Hepatocyte (in vitro differentiated cells): ENCODE data around the gene TP53I11. TPM values are rescaled to one million over a fixed set of nuclear protein-coding genes. Genes with fewer than 3 reads are reported as not detected.

Experiments
- DNase-seq: peaks from one replicate; pipeline ENCODE4 v3.0.0-alpha.2; 2016; ENCODE audit warnings: low spot score
- H2AFZ ChIP-seq: fragments of 200-600 bp; sonication (generic); 2 replicates; pipeline ENCODE4 v1.6.0; 2016; ENCODE audit warnings: antibody characterized with exemption, mild to moderate bottlenecking
- H3K27ac ChIP-seq: fragments of 200-600 bp; sonication (generic); 2 replicates; pipeline ENCODE4 v1.5.1; 2016; ENCODE audit warnings: mild to moderate bottlenecking
- H3K27me3 ChIP-seq: fragments of 200-600 bp; sonication (generic); 2 replicates; pipeline ENCODE4 v1.6.1; 2016
- H3K36me3 ChIP-seq: fragments of 200-600 bp; sonication (generic); replicated peaks from 2 replicates; pipeline ENCODE4 v1.5.1; 2016; ENCODE audit warnings: low read depth; ENCODE audit not compliant: insufficient read depth
- H3K4me1 ChIP-seq: fragments of 200-600 bp; sonication (generic); 2 replicates; pipeline ENCODE4 v1.5.1; 2016; ENCODE audit warnings: mild to moderate bottlenecking, moderate library complexity; ENCODE audit not compliant: insufficient read depth
- H3K4me2 ChIP-seq: fragments of 200-600 bp; sonication (generic); 2 replicates; pipeline ENCODE4 v1.6.0; 2016
- H3K4me3 ChIP-seq: fragments of 200-600 bp; sonication (generic); 2 replicates; pipeline ENCODE4 v1.5.1; 2016; ENCODE audit warnings: mild to moderate bottlenecking
- H3K79me2 ChIP-seq: fragments of 200-600 bp; sonication (generic); 2 replicates; pipeline ENCODE4 v1.6.0; 2017; ENCODE audit warnings: mild to moderate bottlenecking
- H3K9me2 ChIP-seq: fragments of 200-600 bp; sonication (generic); replicated peaks from 2 replicates; pipeline ENCODE4 v1.6.0; 2017; ENCODE audit warnings: mild to moderate bottlenecking; ENCODE audit not compliant: insufficient read depth
- H3K9me3 ChIP-seq: fragments of 200-600 bp; sonication (generic); 2 replicates; pipeline ENCODE4 v1.5.1; 2016; ENCODE audit warnings: low read depth, mild to moderate bottlenecking
- H4K20me1 ChIP-seq: fragments of 200-600 bp; sonication (generic); 2 replicates; pipeline ENCODE4 v1.6.0; 2016; ENCODE audit warnings: mild to moderate bottlenecking; ENCODE audit not compliant: insufficient read depth, poor library complexity, severe bottlenecking
- CTCF ChIP-seq: fragments of 200-600 bp; sonication (generic); IDR thresholded peaks from 2 replicates; pipeline ENCODE4 v1.5.1; 2016; ENCODE audit warnings: antibody characterized with exemption, mild to moderate bottlenecking; ENCODE audit not compliant: poor library complexity
- EZH2 ChIP-seq: fragments of 200-600 bp; sonication (generic); IDR thresholded peaks from 2 replicates; pipeline ENCODE4 v1.6.1; 2016; ENCODE audit warnings: antibody characterized with exemption, mild to moderate bottlenecking, borderline replicate concordance
- EZH2phosphoT487 ChIP-seq: fragments of 200-600 bp; sonication (generic); IDR thresholded peaks from one replicate; pipeline ENCODE4 v1.6.1; 2018; ENCODE audit warnings: antibody characterized with exemption, mild to moderate bottlenecking, low read depth, moderate library complexity; ENCODE audit not compliant: unreplicated experiment, severe bottlenecking
- WGBS: methylation state at CpG from one replicate; pipeline ENCODE4 v1.1.6; 2016; ENCODE audit warnings: low lambda C conversion rate; ENCODE audit errors: missing lambda C conversion rate; 5-methylcytosine and 5-hydroxymethylcytosine counted together
- polyA plus RNA-seq: library from polyadenylated mRNA; unstranded; fragments of >200 nt; fragmentation: Nextera tagmentation; extraction: Ambion mirVana; gene quantifications from 2 replicates; pipeline ENCODE4 v1.2.1, GENCODE V29; 2016
- total RNA-seq: library from RNA; depleted of rRNA; stranded (reverse); fragments of >200 nt; gene quantifications from 2 replicates; pipeline ENCODE4 v1.2.3, GENCODE V29; 2014

The TP53I11 gene
- total and polyA plus RNA-seq, 2 experiments from 2014 or later: 15.4 to 41.8 TPM

- no peak for DNase-seq
- Histone ChIP-seq H3K27ac (no peak overlapping the region), H3K9me2 (no peaks in the 10 kb centered on the region), H3K36me3 (no peaks in the 10 kb centered on the region), H3K4me2 (no peak overlapping the region), H3K4me1 (peaks cover 4% of the 10 kb centered on the region), H3K9me3 (no peaks in the 10 kb centered on the region), H3K27me3 (no peaks in the 10 kb centered on the region), H4K20me1 (no peaks in the 10 kb centered on the region), H3K4me3 (no peak overlapping the region), H3K79me2 (peaks cover 15% of the 10 kb centered on the region), H2AFZ (no peak overlapping the region)
- TF ChIP-seq EZH2phosphoT487: no peak
- 89% methylated on average over 12 of the region's 12 CpGs for WGBS
Measured at GRCh38 chr11:44946263-44946662, 4.4 kb downstream of the TP53I11 start.

GRCh38 chr11:44945666-44946065 lies 5.0 kb downstream of the TP53I11 start:
- no peak overlapping the region for H2AFZ ChIP-seq
- no peaks in the 10 kb centered on the region for H4K20me1 ChIP-seq
- H3K4me1 ChIP-seq: no peaks in the 10 kb centered on the region
- H3K36me3 ChIP-seq: no peaks in the 10 kb centered on the region
- 92% methylated on average over 11 of the region's 11 CpGs for WGBS
- no peak overlapping the region for H3K4me3 ChIP-seq
- TF ChIP-seq EZH2phosphoT487 (no peak), CTCF (no peak), EZH2 (no peak)
- no peaks in the 10 kb centered on the region for H3K9me2 ChIP-seq
- H3K9me3 ChIP-seq: no peaks in the 10 kb centered on the region
- peaks cover 15% of the 10 kb centered on the region for H3K79me2 ChIP-seq
- H3K4me2 ChIP-seq: no peak overlapping the region
- no peak for DNase-seq
- no peak overlapping the region for H3K27ac ChIP-seq
- H3K27me3 ChIP-seq: no peaks in the 10 kb centered on the region

GRCh38 chr11:44944853-44945235 lies 5.8 kb downstream of the TP53I11 start:
- 75% methylated on average over 3 of the region's 3 CpGs for WGBS
- no peaks in the 10 kb centered on the region for H3K9me3 ChIP-seq
- H3K27me3 ChIP-seq: no peaks in the 10 kb centered on the region
- no peak overlapping the region for H2AFZ ChIP-seq
- no peak overlapping the region for H3K27ac ChIP-seq
- no peaks in the 10 kb centered on the region for H4K20me1 ChIP-seq
- no peak overlapping the region for H3K4me3 ChIP-seq
- no peak for DNase-seq
- H3K9me2 ChIP-seq: no peaks in the 10 kb centered on the region
- no peak overlapping the region for H3K4me2 ChIP-seq
- no peak for TF ChIP-seq CTCF
- TF ChIP-seq EZH2: no peak
- TF ChIP-seq EZH2phosphoT487: no peak
- no peaks in the 10 kb centered on the region for H3K36me3 ChIP-seq
- no peaks in the 10 kb centered on the region for H3K4me1 ChIP-seq
- peaks cover 15% of the 10 kb centered on the region for H3K79me2 ChIP-seq

- H3K4me2 ChIP-seq: no peak overlapping the region
Measured at GRCh38 chr11:44944181-44944852, 6.4 kb downstream of the TP53I11 start.

More at GRCh38 chr11:44944181-44944852, 6.4 kb downstream of the TP53I11 start:
- 78% methylated on average over 7 of the region's 7 CpGs for WGBS
- Histone ChIP-seq H3K79me2 (peaks cover 15% of the 10 kb centered on the region), H3K27me3 (no peaks in the 10 kb centered on the region), H3K36me3 (no peaks in the 10 kb centered on the region), H3K27ac (no peak overlapping the region), H3K4me3 (no peak overlapping the region), H3K4me1 (no peaks in the 10 kb centered on the region), H3K9me3 (no peaks in the 10 kb centered on the region), H2AFZ (no peak overlapping the region), H4K20me1 (no peaks in the 10 kb centered on the region), H3K9me2 (no peaks in the 10 kb centered on the region)
- DNase-seq: no peak
- TF ChIP-seq EZH2phosphoT487 (no peak), EZH2 (no peak)
